NCI-H1105 (cell line): ENCODE measurements around the gene RSPH10B2.
"Not testable (repeated sequence)": the region's sequence is repeated elsewhere in the genome, so short reads cannot be mapped to it uniquely, and the experiment has no call there.

ENCODE experiments used
- DNase-seq: peaks from one replicate; lab custom pipeline; 2025; lab: John Stamatoyannopoulos, UW

The RSPH10B2 gene

DNA sequence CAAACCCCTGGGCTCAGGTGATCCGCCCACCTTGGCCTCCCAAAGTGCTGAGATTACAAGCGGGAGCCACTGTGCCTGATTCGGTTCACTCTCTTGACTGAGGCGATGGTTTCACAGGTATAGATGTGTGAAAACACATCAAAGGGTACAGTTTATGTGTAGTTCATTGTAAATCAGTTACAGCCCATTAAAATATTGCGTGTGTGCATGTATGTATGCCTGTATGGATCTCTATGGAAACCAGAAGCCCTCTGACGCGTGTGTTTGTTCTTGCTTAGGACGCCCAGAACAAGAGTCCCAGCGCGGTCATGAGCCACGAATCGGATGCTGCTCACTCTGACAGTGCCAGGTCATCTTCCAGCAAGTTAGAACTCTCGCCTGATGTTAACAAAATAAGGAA is 35.5 kb downstream of the RSPH10B2 start:
- DNase-seq = not testable (repeated sequence)

- not testable (repeated sequence) for DNase-seq
Measured at GRCh38 chr7:6792113-6792872, 38.4 kb downstream of the RSPH10B2 start.

GRCh38 chr7:6794276-6794675 is 40.4 kb downstream of the RSPH10B2 start:
- not testable (repeated sequence) for DNase-seq

DNA sequence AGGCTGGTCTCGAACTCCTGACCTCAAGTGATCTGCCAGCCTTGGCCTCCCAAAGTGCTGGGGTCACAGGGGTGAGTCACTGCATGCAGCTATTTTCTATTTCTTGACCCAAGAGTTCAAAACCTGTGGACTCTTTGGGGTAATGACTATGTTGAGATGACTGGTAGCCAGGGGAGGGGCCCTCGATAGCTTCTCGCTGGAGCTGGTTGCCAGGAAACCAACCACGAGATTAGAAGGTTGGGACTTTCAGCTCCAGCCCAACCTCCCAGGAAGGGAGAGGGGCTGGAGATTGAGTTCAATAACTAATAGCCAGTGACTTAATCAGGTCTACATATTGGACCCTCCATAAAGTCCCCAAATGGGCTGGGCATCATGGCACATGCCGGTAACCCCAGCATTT is 43.3 kb downstream of the RSPH10B2 start:
- DNase-seq = not testable (repeated sequence)

DNA sequence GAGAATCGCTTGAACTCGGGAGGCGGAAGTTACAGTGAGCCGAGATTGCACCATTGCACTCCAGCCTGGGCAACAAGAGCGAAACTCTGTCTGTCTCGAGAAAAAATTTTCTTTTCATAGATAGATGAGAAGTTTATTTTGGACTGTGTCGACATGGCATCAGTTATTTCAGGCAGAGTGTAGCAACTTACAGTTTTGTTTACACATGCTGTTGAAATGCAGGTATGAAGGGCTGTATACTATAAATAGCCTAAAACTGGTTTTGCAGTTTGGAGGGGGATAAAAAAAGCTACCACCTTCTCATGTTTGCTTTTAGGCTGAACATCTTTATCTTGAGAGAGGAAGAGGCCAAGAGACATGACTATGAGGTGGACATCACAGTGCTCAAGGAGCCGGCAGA is 44.1 kb downstream of the RSPH10B2 start:
- not testable (repeated sequence) for DNase-seq

DNA sequence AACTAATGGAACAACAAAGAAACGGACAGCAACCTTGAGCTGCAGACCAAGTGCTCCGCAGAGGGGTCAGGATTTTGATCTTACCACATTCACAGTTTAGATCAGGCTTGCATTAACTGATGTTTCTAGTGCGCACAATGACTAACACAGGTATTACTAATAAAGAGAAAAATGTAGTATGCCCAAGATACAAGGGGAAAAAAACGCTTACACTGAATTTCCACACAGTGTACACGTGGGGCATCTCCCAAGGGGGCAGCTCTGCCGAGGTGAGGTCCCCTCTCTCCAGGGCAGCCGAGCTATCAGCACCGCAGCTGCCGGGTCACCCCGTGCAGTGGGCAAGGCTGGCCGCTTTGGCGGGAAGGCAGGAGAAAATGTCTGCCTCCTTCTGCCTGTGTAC is 46.0 kb downstream of the RSPH10B2 start:
- DNase-seq = not testable (repeated sequence)

DNA sequence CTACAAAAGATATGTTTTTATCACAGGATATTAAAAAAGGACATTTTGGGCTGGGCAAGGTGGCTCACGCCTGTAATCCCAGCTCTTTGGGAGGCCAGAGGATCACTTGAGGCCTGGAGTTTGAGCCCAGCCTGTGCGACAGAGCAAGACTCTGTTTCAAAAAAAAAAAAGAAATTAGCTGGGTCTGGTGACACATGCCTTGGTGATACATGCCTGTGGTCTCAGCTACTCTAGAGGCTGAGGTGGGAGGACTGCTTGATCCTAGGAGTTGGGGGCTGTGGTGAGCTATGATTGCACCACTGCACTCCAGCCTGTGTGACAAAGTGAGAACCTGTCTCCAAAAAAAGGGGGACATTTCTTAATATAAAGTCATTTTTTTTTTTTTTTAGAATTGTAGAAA is 46.4 kb downstream of the RSPH10B2 start:
- not testable (repeated sequence) for DNase-seq

DNA sequence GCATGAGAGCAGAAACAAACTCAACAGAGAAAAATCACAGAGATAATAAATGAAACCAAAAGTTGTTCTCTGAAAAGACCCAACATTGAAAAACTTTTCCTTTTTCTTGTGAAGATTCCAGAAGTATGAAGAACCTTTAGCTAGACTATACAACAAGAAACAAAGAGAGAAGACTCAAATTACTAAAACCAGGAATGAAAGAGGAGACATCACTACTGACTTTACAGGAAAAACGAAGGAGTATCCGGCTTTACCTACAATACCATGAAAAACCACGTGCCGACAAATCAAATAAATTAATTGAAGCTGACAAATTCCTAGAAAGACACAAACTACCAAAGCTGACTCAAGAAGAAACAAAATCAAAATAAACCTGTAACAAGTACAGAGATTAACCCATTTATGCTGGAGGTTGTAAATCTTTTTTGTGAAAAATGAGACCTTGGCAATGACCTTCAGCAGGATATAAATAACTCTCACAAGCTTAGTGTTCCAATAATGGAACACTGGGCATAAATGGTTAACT is 53.6 kb downstream of the RSPH10B2 start:
- DNase-seq = not testable (repeated sequence)

- not testable (repeated sequence) for DNase-seq
Measured at GRCh38 chr7:6807959-6808358, 54.1 kb downstream of the RSPH10B2 start.

GRCh38 chr7:6813011-6813410 is 59.1 kb downstream of the RSPH10B2 start:
- not testable (repeated sequence) for DNase-seq

DNA sequence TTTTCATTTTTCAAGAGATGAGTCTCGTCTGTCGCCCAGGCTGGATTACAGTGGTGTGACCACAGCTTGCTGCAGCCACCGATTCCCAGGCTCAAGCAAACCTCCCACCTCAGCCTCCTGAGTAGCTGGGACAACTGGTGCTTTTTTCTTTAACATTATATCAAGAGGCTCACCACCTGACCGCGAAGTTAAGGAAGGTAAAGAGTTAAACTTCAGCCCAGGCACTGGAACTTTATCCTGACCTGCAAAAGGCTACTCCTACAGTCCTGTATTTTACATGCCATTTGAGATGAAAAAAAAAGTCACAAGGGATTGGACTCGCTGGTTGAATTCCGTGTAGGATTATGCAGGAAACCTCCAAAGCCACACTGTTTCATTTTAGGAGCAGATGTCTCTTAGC is 61.6 kb downstream of the RSPH10B2 start:
- DNase-seq = not testable (repeated sequence)

GRCh38 chr7:6821622-6822021 is 67.7 kb downstream of the RSPH10B2 start:
- not testable (repeated sequence) for DNase-seq

DNA sequence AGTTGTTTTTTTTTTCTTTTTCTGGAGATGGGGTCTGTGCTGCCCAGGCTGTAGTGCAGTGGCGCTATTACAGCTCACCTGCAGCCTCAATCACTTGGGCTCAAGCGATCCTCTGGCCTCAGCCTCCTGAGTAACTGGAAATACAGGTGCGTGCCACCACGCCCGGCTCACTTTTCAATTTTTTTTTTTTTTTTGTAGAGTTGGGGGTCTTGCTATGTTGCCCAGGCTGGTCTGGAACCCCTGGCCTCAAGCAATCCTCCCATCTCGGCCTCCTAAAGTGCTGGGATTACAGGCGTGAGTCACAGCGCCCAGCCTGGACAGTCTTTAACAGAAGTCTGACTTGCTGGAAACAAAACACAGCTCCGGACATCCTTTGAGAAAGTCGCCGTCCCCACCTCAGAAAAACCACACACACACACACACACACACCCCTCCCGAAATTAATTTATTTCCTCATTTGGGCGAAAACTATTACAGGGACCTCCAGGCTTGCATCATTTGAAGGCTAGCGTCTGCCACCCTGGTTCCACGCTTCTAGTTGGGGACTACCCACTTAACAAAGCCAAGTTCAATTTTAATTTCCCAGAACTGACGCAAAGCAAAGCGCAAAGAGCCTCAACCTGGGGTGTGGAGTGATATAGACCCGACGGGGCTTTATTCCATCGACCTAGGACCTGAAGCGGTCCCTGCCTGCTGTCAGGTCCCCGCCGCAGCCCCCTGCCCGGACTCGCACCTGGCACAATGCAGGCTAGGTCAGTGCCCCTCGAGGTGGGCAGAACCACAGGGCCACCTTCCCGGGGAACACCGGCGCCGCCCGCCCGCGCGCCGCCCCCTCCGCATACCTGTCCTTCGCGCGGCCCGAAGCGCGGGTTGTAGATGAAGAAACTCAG is 71.6 kb downstream of the RSPH10B2 start:
- not testable (repeated sequence) for DNase-seq

- peak; percentile 48 for DNase-seq
Measured at GRCh38 chr7:6826151-6826550, 72.2 kb downstream of the RSPH10B2 start, which contains the start of gene CCZ1B. Gene CCZ1B, minus strand, starts transcription at chr7:6826275. Its CDS starts 78 bp downstream, at chr7:6826197.

- peak; percentile 37 for DNase-seq
Measured at GRCh38 chr7:6827180-6827579, 73.3 kb downstream of the RSPH10B2 start.

GRCh38 chr7:6829616-6830015 is 75.7 kb downstream of the RSPH10B2 start:
- not testable (repeated sequence) for DNase-seq

DNA sequence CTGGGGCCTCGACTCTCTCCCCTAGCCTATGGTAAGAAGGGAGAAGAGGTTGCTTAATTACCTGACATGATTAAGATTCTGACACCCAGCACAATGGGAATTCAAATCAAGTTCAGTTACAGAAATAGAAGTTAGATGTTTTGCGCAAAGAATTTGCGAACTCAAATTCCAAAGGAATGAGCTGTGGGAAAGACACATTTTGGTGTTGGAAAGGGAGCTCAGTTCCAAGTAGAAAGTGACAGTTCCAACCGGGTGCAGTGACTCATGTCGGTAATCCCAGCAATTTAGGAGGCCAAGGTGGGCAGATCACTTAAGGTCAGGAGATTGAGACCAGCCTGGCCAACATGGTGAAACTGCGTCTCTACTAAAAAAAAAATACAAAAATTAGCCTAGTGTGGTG is 76.1 kb downstream of the RSPH10B2 start:
- not testable (repeated sequence) for DNase-seq

DNA sequence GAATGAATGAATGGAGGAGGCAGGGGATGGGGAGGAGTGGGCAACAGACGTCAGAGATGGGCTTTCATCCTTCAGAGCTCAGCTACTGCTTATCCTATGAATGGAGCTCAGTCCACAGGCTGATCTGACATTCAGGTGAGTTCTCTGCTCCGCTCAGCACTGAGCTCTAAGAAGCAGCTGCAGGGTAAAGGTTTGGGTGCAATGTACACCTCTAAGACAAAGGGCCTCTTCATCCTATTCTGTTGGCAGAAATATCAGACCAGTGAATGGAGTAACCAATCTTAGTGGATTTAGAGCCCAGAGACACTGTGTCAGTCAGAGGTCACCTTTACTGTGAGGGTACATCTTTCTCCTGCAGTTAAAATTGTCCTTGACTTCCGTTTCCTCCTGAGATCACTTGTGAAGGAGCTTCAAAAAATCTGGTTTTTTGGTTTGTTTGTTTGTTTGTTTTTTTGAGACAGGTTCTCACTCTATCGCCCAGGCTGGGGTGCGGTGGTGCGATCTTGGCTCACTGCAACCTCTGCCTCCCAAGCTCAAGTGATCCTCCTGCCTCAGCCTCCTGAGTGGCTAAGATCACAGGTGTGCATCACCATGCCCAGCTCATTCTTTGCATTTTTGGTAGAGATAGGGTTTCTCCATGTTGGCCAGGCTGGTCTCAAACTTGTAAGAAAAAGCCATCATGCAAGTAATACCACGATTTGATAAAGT is 77.3 kb downstream of the RSPH10B2 start:
- DNase-seq = no peak

- no peak for DNase-seq
Measured at GRCh38 chr7:6833636-6834035, 79.7 kb downstream of the RSPH10B2 start.

DNA sequence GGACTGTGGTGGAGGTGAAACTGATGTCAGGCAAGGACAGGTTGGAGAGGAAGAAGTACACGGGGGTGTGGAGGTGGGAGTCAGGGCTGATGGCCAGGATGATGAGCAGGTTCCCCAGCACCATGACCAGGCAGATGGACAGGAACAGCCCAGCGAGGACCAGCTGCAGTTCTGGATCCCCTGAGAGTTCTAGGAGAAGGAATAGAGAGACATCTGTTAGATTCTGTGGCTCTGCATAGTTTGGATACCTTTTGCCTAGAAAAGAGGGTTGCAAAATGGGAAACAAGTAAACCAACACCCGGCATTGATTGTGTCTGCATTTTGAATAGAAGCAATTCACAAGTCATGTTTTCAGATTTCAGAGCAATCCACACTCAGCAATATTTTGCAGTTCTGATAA is 81.6 kb downstream of the RSPH10B2 start:
- DNase-seq = not testable (repeated sequence)

GRCh38 chr7:6837081-6837480 is 83.2 kb downstream of the RSPH10B2 start:
- not testable (repeated sequence) for DNase-seq
